Globus pallidus (tissue), 1 donor: ENCODE measurements around the gene COL11A1.
"Not testable (repeated sequence)": the region's sequence is repeated elsewhere in the genome, so short reads cannot be mapped to it uniquely, and the experiment has no call there.

Experiments
- DNase-seq: peaks from one replicate; pipeline ENCODE4 v3.0.0-alpha.2; 2015; ENCODE audit warnings: low spot score

Gene COL11A1

GRCh38 chr1:103075316-103076000 lies 32.9 kb downstream of the COL11A1 start:
- no peak for DNase-seq

DNA sequence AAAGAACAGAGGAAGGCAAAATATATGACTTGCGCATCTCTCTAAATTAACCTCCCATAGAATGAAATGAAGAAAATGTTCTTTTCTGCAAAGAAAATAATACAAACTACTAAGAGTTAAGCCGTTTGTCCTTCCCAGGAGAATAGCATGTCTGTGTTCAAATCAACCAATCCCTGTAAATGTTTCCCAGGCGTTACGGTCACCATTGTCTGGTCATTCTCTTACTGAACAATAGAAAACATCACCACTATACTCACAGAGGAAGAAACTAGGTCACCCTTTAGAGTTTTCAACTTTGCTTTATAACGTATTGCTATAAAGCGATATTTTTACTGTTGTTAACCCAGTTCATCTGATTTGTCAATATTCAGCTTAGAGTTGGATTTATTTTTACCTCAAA lies 34.1 kb downstream of the COL11A1 start:
- peak; percentile 63 for DNase-seq

- no peak for DNase-seq
Measured at GRCh38 chr1:103069201-103069600, 39.1 kb downstream of the COL11A1 start.

- DNase-seq = no peak
Measured at GRCh38 chr1:103063921-103064320, 44.4 kb downstream of the COL11A1 start.

- DNase-seq = no peak
Measured at GRCh38 chr1:103058391-103058790, 49.9 kb downstream of the COL11A1 start.

GRCh38 chr1:103056423-103056822 lies 51.9 kb downstream of the COL11A1 start:
- no peak for DNase-seq

DNA sequence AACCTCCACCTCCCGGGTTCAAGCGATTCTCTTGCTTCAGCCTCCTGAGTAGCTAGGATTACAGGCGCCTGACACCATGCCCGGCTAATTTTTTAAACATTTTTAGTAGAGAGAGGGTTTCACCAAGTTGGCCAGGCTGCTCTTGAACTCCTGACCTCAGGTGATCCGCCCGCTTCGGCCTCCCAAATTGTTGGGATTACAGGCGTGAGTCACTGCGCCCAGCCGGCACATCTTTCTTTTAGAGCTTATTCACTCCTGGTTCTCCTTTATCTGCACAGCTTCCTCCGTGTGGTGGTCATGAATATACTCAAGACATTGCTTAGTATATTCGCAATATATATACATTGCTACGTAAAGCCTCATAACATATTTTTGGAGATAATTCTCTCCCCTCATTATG lies 80.2 kb downstream of the COL11A1 start:
- not testable (repeated sequence) for DNase-seq

DNA sequence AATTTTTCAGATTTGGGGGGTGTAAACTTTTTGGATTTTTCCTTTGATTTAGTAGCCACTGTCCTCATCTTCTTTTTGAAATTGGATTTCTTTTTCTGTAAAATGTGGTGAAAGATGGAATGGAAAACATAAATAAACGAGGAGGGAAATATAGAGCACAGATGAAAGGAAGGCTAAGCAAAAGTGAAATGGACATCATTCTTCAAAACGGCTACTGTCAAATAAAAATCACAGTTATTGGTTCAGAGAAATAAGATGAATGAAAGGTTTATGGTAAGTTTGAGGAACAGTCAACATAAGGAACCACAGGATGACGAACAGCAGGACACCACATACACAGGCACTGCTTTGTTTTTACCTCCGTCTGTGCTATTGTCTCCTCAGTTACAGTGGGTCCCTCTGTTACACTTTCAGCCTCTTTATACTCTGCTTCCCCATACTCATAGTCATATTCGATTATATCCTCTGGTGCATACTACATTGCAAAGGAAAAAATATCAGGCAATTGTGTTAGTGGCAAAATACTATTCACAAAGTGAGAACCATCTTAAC lies 82.4 kb downstream of the COL11A1 start:
- DNase-seq = no peak

GRCh38 chr1:103024051-103024450 lies 84.3 kb downstream of the COL11A1 start:
- DNase-seq = no peak

DNA sequence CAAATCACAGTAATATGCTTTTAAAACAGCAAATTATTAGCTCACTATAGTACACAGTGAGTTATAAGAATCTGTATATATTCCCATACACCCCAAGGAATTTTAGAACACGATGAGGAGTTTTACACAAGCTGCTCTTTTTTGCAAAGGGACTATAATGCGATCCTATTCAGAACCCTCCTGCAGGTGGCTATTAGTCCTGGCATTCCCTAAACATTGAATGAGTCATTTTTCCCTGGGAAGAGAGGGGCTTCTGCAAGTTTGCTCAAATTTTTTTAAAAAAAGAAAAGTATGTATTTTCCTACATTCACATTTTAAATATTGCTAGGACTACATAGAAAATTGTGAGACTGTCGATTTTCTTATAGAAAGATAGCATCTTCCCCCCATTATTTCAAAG lies 106.3 kb downstream of the COL11A1 start:
- DNase-seq = no peak

DNA sequence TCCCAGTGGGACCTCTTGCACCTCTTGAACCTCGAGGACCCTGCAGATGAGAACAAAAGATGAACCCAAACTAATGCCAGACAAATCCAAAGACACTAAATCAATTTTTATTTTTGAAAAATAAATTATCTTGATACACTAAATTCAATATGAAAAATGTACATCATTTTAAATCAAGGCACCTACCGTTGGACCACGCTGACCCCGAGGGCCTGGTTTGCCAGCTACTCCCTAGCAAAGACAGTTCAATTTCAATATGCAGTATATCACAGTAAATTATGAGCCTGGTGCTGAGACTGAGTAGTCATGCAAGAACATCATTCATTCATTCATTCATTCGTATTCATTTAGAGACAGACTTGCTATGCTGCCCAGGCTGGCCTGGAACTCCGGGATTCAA lies 129.4 kb downstream of the COL11A1 start:
- no peak for DNase-seq

GRCh38 chr1:102977292-102977691 lies 131.0 kb downstream of the COL11A1 start:
- no peak for DNase-seq

GRCh38 chr1:102970496-102971078 lies 137.7 kb downstream of the COL11A1 start:
- peak; percentile 17 for DNase-seq

GRCh38 chr1:102967786-102968185 lies 140.5 kb downstream of the COL11A1 start:
- no peak for DNase-seq

- DNase-seq = no peak
Measured at GRCh38 chr1:102961549-102961948, 146.8 kb downstream of the COL11A1 start.

DNA sequence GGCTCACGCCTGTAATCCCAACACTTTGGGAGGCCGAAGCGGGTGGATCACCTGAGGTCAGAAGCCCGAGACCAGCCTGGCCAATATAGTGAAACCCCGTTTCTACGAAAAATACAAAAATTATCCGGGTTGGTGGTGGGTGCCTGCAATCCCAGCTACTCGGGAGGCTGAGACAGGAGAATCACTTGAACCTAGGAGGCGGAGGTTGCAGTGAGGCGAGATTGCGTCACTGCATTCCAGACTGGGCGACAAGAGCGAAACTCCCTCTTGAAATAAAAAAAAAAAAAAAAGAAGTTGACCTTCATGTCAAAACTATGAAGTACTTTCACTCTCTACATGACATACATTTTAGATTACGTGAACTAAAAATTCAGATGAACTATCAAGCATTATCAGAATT lies 153.7 kb downstream of the COL11A1 start:
- DNase-seq = no peak

DNA sequence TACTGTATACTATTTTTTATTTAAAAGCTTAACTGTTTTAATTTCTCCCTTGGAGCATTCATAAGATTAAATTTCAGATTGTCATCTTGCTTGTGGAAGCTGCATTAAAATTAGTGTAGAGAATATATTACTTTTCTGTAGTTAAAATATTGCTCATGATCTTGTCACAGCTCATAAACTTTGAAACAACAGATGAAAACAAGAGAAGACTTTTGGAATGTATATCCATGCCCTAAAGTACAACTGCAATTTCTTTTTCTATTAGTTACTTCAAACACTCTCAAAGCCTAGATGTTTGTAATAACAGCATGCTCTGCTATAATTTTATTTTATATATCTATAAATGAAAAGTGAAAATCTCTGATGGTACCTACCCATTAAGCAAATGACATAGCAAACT lies 155.9 kb downstream of the COL11A1 start:
- DNase-seq = no peak

DNA sequence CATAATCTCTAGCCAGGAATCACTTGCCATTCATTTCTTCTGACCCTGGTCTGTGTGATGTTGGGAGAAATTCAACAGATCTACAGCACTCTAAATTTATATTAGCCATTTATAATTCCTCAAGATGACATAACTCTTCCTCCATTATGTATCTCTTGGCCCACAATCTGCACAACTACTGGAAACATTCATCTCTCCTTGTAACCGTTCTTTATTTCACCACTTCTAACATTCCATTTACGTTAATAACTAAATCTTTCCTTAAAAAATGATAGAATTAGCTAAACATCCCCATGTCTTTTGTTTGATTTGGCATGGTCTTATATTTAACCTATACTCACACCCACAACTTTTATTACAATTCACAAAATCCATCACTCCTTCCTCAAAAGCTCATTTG lies 166.0 kb downstream of the COL11A1 start:
- no peak for DNase-seq

DNA sequence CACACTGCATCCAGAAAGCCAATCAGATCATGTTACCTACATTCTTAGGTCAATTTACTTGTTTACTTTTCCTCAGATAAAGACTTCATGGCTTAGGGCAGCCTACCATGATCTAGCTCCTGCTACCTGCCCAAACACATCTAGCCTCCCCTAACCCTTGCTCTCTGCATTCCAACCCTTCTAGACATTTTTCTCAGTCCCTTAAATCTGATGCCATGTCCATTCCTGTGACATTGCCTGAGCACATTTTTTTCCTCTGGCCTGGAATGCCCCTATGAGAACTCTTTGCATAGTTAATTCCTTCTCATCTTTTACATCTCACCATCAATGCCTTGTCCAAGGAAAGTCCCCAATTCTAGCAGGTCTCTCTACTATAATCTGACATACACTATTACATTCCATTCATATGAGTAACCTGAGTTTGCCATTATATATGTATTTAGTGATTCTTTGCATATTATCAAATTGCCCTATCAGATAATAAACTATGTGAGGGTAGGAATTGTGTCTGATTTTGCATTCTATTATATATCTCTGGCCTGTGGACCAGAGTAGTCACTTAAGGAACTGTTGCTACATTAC lies 166.9 kb downstream of the COL11A1 start:
- no peak for DNase-seq

DNA sequence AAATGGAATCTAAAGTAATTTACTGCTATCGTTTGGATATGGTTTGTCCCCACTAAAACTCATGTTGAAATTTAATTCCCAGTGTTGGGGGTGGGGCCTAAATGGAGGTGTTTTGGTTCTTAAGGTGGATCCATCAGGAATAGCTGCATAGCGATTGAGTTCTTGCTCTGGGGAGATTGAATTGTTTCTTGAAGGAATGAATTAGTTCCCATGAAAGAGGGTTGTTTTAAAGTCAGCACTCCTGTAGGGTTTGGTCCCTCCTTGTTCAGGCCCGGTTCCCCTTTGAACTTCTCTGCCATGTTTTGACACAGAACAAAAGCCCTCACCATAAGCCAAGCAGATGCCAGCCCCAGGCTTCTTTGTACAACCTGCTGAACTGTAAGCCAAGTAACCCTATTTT lies 170.9 kb downstream of the COL11A1 start:
- DNase-seq = no peak

DNA sequence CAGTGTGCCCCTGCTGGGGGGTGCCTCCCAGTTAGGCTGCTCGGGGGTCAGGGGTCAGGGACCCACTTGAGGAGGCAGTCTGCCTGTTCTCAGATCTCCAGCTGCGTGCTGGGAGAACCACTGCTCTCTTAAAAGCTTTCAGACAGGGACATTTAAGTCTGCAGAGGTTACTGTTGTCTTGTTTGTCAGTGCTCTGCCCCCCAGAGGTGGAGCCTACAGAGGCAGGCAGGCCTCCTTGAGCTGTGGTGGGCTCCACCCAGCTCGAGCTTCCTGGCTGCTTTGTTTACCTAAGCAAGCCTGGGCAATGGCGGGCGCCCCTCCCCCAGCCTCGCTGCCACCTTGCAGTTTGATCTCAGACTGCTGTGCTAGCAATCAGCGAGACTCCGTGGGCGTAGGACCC lies 175.0 kb downstream of the COL11A1 start:
- not testable (repeated sequence) for DNase-seq

DNA sequence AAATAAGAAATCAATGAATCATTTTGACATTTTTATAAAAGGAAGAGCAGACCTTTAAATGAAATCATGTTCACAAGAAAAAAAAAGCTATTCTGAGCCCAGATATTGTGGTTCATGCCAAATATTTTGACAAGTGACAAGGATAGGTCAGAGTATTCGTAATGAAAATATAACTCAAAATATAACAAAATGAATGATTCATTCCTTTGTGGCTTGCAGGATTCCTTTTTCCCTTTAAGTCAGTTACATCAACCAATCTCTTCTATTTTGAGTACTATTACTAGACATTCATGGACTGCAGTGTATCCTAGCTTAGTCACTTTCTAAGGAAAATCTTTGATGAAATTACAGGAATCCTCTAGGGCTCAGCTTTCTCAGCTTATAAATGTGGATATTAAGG lies 188.7 kb downstream of the COL11A1 start:
- no peak for DNase-seq

GRCh38 chr1:102901996-102902395 lies 206.3 kb downstream of the COL11A1 start:
- DNase-seq = no peak
